Ovary (tissue), 3 donors: ENCODE results near the gene OSBPL9.

Experiments used
- CTCF ChIP-seq, 3 donors: fragments of 450-650 bp in 2 of 3; fragments of 200-600 bp in 1 of 3; IDR thresholded peaks; one replicate each; pipeline versions ENCODE4 v1.5.1 to v1.8.0; 2016 to 2022; ENCODE audit warnings: antibody characterized with exemption in 3 of 3, mild to moderate bottlenecking in 1 of 3
- POLR2A ChIP-seq: fragments of 450-650 bp; IDR thresholded peaks from one replicate; pipeline ENCODE4 v1.6.1; 2017; ENCODE audit warnings: antibody characterized with exemption, mild to moderate bottlenecking, moderate library complexity
- donor health status: DM: no; HTN: no; CAD: no.

GRCh38 chr1:51622455-51622913, 5.6 kb downstream of the OSBPL9 start:
- TF ChIP-seq CTCF (IDR thresholded peaks at IDR 0.05) (no peak), POLR2A (no peak)
